GM18505 (cell line): Measurements from ENCODE around the gene ABHD8.
A peak's percentile ranks its signal among the peaks of the same experiment; 100 is the strongest.
"Not testable (repeated sequence)": the region's sequence is repeated elsewhere in the genome, so short reads cannot be mapped to it uniquely, and the experiment has no call there.

Experiments
- ATAC-seq: cut with Tn5 transposase; IDR thresholded peaks from one replicate; pipeline ENCODE4 v1.9.1; 2021; ENCODE audit not compliant: unreplicated experiment
- POLR2A ChIP-seq: IDR thresholded peaks from 4 replicates; pipeline ENCODE4 v1.6.1; 2011; ENCODE audit warnings: borderline replicate concordance; ENCODE audit not compliant: insufficient read depth, insufficient read length; ENCODE audit errors: extremely low read depth

ABHD8 gene

DNA sequence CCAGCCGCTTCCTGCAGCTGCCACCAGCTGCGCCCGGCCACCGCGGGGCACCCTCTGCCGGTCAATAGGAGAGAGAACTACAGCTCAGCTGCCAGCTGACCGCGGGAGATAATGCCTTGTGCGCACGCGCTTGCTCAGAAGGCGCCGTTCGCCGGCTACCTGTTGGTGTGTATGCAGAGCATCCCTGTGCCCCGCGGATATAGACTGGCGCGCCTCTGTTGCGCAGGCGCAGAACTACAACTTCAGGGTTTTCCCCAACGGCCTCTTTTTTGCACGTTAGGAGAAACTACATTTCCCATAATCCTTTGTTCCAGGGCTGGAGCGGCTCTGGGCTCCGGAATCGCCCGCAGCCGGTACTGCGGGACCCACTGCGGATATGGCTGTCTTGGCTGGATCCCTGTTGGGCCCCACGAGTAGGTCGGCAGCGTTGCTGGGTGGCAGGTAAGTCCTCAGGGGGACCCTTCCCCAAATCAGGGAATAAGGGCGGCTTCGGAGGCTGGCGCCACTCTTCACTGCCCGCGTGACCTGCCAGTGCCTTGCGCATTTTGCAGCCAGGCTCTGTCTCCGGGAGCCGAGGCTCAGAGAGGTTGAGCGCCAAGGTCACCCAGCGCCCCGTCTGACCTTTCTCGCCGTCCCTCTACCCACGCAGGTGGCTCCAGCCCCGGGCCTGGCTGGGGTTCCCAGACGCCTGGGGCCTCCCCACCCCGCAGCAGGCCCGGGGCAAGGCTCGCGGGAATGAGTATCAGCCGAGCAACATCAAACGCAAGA lies 2.5 kb upstream of the ABHD8 start, which contains the start of gene MRPL34:
TSS of gene MRPL34 (plus strand) at position 356 of the 768 bp plus-strand sequence. CDS start at position 377, 21 bp downstream.
- peak; percentile 61 for TF ChIP-seq POLR2A
- ATAC-seq: peak; percentile 60

DNA sequence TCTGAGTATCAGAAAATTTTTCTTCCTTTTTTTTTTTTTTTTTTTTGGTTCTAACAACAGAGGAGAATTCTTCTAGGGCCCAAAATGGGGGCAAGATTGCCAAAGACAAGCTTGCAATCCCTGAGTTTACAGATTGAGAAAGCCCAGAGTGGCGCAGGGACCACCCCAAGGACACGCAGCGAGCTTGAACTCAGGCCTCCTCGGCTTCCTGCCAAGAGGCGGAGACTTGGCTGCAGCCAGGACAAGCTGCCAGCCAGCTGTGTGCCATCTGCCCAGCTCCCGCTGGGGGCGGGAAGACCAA lies 1.9 kb upstream of the ABHD8 start:
- TF ChIP-seq POLR2A: no peak
- ATAC-seq: no peak

DNA sequence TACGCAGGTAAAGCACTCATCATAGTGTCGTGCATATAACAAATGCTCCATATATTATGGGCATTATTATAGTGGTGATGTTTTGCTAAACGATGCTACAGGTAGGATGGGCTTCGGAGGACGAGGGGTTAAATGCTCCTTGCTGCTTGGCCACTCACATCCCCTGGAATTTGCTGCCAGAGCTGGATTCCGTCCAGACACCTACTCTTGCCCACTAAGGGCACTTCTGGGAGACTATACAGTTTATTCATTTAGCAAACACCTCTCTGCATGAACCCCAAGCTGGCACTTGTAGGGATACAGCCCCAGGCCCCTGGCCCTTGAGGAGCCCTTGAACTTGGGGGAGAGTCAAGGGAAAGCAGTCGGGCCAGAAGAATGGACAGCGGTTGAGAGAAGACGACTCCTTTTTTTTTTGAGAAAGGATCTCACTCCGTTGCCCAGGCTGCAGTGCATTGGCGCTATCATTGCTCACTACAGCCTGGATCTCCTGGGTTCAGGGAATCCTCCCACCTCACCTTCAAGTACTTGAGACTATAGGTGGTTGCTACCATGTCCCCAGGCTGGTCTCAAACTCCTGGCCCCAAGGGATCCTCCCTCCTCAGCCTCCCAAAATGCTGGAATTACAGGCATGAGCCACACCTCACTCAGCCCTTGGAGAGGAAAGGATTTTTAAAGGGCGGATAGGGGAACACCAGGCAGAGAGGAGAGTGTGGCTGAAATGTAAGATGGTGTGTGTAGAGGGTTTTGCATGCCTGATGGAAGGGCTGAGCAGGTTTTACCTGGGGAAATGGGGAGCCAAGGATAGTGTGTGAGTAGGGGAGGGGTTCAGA lies 1.4 kb upstream of the ABHD8 start:
- no peak for ATAC-seq
- no peak for TF ChIP-seq POLR2A

- no peak for ATAC-seq
Observed at GRCh38 chr19:17303940-17304267, 679 bp upstream of the ABHD8 start.

GRCh38 chr19:17302391-17303166 lies 646 bp downstream of the ABHD8 start:
- no peak for ATAC-seq
- no peak for TF ChIP-seq POLR2A

More at GRCh38 chr19:17303940-17304267, 679 bp upstream of the ABHD8 start:
- TF ChIP-seq POLR2A: no peak

GRCh38 chr19:17300992-17301619 lies 2.1 kb downstream of the ABHD8 start:
- ATAC-seq: no peak
- TF ChIP-seq POLR2A: no peak

DNA sequence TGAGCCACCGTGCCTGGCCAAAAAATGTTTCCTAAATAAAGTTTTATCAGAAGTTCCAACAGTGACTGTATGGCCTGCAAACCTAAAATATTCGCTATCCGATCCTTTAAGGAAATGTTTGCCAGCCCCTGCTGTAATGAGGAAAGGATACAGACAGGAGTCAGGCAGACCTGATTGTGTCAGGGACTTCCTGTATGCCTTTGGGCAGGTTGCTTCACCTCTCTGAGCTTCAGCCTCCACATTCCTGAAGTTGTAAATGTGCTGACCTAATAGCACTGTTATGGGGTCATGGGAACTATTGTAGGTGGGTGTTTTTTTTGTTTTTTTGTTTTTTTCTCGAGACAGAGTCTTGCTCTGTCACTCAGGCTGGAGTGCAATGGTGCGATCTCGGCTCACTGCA lies 6.2 kb downstream of the ABHD8 start:
- ATAC-seq: no peak
- TF ChIP-seq POLR2A: no peak

DNA sequence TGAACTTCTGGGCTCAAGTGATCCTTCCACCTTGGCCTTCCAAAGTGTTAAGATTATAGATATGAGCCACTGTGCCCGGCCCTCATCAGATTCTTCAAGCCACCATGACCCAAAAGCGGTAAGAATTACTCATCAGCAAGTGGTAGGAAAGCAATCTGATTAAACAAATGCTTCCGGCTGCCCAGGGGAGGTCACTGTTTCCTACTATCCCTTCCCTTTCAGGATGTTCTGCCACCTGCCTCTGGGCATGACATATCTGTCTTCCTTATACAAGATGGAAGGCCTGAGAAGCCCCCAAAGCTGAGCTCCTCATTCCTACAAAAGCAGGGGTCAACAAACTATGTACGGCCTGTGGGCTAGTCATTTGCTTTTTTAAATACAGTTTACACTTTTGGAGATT lies 7.0 kb downstream of the ABHD8 start:
- TF ChIP-seq POLR2A: no peak
- ATAC-seq: no peak

DNA sequence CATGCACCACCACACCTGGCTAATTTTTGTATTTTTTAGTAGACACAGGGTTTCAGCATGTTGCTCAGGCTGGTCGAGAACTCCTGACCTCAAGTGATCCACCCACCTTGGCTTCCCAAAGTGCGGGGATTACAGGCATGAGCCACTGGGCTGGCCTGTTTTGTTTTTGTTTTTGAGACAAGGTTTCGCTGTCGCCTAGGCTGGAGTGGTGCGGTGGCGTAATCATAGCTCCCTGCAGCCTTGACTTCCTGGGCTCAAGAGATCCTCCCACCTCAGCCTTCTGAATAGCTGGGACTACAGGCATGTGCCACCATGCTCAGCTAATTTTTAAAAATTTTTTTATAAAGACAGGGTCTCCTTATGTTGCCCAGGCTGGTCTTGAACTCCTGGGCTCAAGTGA lies 7.7 kb downstream of the ABHD8 start:
- not testable (repeated sequence) for ATAC-seq

GRCh38 chr19:17294051-17294891 lies 9.0 kb downstream of the ABHD8 start:
- ATAC-seq: no peak
- no peak for TF ChIP-seq POLR2A

DNA sequence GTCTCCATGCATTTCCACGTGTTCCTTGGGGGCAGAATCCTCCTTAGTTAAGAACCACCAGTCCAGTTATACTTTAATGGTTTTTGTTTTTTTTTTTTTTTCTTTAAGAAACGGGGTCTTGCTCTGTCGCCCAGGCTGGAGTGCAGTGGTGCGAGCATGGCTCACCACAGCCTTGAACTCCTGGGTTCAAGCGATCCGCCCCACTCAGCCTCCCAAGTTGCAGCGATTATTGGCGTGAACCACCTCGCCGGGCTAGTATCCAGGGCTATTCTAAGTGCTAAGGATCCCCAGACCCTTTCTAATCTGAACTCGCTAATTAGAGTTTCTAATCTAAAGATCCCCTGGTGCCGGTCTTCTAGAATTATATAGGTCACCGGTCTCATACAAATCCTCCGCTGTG lies 9.6 kb downstream of the ABHD8 start:
- ATAC-seq: no peak
- no peak for TF ChIP-seq POLR2A

DNA sequence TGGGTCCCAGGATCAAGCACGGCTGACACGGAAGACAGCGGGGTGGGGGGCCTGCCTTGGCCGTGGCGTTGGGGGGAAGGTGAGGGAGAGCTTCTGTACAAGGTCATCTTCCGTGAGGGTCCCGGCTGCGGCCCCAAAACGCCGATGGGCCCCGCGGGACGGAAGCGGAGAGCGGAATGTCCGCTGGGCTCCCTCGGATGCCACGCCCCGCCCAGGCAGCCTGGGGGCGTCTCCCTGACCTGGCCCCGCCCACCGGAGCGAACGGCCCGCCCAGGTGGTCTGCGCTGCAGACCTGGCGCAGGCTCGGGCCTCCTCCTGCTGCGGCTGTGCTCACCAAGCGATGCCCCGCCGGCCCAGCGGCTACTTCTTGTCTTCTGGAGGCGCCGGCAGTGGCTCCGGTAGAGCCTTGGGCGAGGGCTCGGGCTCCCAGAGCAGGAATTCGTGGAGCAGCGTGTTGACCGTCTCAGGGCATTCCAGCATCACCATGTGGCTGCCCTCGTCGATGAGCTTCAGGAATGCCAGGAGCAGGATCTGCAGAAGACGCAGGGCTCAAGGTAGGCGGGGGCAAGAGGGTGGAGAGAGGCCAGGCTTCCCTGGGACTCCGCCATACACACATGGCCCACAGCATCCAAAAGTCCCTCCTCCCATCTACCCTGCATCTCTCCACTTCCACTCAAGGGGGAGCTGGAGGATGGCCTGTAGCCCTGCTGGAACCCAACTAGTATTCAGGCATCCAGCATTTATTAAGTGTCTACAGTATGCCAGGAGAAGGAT lies 10.7 kb downstream of the ABHD8 start:
- TF ChIP-seq POLR2A: peak; percentile 52
- peak; percentile 75 for ATAC-seq

DNA sequence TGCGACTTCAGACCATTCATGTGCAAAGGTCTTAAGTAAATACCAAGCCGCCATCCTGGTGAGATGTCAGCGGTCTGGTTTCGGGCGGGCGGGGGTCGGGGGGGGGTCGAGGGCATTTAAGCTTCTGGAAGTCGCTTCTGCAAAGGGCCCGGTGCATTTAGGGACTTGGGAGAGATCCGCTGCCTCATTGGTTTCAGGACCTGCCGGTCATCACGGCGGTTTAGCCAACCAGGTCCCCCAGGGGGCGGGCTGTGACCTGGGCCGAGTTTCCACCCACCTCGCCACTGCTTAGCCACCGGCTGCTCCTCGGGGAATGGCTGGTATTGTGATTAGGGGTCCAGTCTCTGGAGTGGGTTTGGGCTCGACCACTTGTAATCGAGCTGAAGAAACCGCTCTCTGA lies 13.7 kb downstream of the ABHD8 start:
- TF ChIP-seq POLR2A: no peak
- ATAC-seq: no peak
